ENCODE data around the gene UNKL.
A peak's percentile ranks its signal among the peaks of the same experiment; 100 is the strongest.

UNKL gene

DNA sequence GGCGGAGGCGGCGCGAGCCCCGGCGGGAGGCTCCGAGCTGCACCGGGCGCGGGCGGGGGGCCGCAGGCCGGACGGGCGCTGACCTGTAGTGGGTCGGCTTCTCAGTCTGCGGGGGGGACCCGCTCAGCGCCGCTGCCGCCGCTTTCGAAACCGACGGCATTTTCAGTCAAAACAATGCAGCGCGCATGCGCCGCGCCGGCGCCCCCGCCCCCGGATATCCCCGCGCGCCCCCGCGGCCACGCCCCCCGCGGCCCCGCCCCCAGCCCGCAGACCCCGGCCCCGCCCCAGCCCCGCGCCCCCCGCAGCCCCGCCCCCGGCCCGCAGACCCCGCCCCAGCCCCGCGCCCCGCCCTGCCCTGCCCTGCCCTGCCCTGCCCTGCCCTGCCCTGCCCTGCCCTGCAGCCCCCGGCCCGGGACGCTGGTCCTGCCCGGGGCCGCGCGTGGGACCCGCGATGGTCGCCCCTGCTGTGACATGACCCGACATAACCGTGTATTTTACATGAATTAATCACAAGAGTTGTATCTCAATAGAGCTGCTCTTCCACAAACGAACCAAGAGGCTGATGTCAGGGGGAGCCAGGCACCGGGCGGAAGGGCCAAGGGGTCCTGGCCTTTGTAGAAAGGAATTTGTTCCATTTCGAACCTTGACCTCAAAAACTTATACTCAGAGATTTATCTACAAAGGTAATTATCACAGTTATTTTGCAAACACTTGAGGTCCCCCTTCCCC lies at the start of gene UNKL:
Gene UNKL (minus strand): TSS at position 173 of the 729 bp plus-strand sequence. CDS start 13 bp downstream, at position 160.
- DNase-seq: peak; percentile 81

DNA sequence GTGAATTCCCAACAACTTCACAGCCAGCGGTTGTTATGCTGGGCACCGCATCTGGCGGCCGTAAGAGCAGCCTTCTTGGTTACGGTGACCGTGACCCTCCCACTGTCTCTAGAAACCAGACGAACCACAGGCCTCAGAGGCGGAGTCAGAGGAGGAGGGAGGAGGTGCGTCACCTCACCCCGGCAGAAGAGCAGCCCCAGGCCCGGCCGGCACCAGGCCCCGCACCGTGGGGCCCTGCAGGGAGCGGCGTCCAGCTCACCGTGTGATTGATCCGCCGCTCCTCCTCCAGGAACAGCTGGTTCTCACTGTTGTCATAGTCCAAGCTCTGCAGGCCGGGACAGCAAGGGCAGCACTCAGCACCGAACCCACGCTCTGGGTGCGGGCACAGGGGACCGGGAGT lies 46.6 kb upstream of the UNKL start:
- DNase-seq: no peak

DNA sequence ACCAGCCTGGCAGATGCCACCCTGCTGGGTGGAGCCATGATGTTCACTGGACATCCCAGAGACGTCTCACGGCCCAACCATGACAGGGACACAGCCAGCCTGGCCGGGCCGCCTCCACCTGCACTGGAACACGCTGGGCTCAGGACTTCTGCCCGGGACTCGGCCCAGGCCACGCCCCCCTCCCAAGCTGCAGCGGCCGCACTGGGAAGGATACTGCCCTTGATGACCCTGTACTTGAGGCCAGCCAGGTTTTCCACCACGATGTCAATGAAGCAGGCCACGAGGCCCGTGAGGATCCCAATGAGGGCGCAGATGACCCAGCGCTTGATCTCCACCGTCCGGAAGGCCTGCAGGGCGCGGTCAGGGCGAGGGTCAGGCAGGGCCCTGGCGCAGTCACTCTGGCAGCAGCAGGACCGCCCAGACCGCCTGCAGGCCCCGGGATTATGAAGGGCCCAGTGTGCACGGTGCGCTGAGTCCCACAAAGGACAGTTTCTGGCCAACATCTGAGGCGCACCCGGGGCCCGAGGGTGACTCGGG lies 46.2 kb upstream of the UNKL start:
- DNase-seq: no peak

DNA sequence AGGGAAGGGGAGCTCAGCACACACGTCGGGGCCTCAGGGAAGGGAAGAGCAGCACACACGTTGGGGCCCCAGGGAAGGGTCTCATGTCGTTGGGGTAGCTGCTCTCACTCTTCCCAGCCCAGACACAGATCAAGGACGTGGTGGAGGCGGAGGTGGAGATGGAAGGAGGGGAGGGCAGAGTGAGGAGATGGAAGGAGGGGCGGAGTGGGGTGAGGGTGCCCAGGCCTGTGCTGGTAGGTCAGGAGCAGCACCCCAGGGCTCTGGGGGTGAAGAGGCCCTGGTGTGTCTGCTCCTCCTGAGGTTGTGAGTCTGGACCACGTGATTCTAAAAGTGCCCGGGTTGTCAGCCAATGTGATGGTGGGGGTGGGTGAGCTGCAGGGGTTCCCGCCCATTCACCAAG lies 45.5 kb upstream of the UNKL start:
- no peak for DNase-seq

DNA sequence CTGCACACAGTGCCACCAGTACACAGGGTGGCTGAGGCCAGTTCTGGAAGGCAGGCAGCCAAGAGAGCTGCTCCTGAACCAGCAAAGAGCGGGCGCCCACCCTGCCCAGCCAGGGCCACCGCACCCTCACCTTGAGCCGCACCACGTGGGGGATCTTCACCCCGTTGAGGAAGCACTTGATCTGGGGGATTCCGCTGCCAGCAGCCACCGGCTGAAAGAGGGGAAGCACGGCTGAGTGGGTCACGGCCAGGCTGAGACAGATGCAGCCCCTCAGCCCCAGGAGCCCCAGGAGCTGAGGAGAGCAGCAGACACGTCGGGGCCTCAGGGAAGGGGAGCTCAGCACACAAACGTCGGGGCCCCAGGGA lies 44.5 kb upstream of the UNKL start:
- no peak for DNase-seq

- no peak for DNase-seq
Observed at GRCh38 chr16:1458336-1458976, 44.0 kb upstream of the UNKL start.

- DNase-seq: no peak
Observed at GRCh38 chr16:1457489-1458245, 43.2 kb upstream of the UNKL start.

DNA sequence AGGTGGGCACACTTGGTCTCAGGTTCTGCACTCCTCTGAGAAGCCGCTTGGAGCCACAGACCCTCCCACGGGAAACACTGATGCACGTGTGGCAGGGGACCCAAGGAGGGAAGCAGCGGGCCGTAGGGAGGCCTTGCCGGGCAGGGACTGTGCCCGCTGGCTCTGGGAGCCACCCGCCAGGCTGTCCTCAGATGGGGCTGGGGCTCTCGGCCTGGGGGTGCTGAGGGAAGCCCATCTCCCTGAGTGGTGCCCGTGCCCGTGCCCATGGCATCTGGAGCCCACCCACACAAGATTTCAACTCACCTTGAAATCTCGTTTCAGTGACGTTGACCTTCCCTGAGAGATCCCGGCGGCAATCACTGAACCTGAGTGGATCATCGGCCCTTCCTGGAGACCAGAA lies 42.4 kb upstream of the UNKL start:
- no peak for DNase-seq

- DNase-seq: no peak
Observed at GRCh38 chr16:1455190-1456171, 41.0 kb upstream of the UNKL start.

DNA sequence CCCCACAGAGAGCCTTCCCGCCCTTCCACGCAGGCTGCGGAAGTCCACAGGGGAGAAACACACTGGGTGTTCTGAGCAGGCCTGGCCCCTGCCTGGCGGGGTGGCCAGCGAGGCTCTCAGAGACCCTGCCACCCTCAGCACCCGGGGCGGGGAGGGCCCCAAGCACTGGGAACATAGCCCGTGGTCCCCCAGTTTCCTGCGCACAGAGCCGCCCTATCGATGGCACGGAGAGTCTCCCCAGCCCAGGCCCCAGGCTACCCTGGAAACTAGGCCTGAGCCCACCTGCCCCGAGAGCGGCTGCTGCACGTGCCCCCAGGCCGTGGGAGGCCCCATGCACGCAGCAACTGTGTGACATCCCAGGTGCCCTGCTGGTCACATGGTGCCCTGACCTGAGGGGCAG lies 40.1 kb upstream of the UNKL start:
- no peak for DNase-seq

GRCh38 chr16:1453316-1453715 lies 38.8 kb upstream of the UNKL start:
- no peak for DNase-seq

- DNase-seq: no peak
Observed at GRCh38 chr16:1452530-1452929, 38.0 kb upstream of the UNKL start.

DNA sequence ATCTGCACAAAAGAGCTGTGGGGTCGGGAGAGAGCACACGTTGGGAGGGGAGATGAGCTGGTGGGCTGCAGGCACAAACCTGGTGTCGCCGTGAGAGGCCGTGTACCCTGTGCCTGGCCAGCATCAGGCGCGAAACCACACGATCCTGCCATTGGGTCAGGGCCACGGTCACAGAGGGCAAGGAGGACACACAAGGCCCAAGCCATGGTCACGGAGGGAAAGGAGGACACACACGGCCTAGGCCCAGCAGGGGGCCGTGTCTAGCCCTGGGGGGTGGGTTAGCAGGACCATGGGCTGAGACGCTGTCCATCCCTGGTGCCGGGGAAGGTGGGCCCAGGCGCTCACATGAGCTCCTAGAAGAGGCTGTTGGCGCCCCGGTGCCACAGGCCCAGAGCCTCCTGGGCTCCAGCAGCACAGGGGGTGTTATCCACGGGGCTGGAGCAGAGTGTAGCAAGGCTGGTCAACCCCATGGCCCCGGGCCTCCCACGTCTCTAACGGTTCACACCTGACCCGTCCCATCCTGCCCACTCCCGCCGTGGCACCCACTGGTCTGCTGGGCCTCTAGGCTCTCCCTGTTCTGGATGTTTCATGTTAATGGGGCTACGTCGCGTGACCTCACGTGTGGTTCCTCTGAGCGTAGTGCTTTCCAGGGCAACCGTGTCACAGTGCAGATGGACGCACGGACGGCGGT lies 37.3 kb upstream of the UNKL start:
- DNase-seq: no peak

- no peak for DNase-seq
Observed at GRCh38 chr16:1450841-1451240, 36.3 kb upstream of the UNKL start.

DNA sequence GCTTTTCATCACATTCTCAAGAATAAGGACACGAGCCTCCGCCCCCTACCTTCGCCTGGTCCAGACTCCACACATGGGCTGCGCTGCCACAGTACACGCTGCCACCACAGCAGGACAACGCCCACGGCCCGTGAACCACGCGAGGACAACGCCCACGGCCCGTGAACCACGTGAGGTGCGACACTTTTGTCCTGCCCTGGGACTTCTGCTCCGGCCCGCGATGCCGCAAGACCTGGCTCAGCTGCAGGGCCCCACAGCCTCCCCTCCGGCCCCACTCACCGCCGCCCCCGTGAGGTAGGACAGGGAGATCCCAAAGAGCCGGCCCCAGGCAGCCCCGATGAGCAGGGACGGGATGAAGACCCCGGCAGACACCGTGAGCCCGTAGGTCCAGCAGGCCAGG lies 35.7 kb upstream of the UNKL start:
- DNase-seq: no peak

GRCh38 chr16:1449201-1449788 lies 34.8 kb upstream of the UNKL start:
- DNase-seq: no peak

- no peak for DNase-seq
Observed at GRCh38 chr16:1448536-1449116, 34.1 kb upstream of the UNKL start.

- no peak for DNase-seq
Observed at GRCh38 chr16:1447965-1448364, 33.5 kb upstream of the UNKL start.

DNA sequence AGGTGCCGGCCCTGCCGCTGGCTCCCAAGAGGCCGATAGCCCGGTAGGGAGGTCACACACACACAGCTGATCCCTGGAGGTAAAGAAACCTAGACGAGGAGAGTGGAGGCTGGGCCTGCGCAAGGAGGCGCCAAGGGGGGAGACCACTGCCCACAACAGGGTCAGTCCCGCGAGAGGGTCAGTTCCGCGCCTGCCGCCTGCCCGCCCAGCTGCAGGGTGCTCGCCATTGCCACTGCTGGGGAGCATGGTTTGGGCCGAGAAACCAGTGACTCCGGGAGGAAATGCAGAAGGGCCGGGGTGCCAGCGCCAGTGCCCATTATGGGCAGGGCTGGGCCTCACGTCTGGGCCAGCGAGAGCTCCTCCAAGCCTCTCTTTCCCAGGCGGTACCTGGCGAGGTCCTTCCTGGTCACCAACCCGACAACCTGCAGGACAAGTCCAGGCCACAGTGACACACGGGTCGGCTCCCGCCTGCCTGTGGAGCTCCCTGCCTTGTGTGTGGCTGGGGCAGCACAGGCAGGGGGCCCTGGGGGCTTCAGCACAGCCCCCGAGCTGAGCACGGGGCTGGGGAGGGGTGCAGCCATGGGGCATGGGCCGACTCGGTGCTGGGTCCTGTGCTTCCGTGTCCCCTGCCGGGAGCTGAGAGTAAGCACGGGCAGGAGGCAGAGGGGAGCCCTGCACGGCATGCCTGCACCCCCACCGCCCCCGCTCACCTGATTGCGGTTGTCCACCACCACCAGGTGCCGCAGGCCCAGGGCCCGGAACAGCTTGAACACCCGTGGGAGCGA lies 32.0 kb upstream of the UNKL start:
- no peak for DNase-seq

- DNase-seq: no peak
Observed at GRCh38 chr16:1445518-1446203, 31.2 kb upstream of the UNKL start.

All from stimulated activated CD4-positive, alpha-beta T cell treated with anti-CD3 and anti-CD28 coated beads, Interleukin-12 subunit alpha, Interleukin-12 subunit beta, amount 100 ng/mL, for 4 hours (primary cell).